Stomach (tissue), 4 donors: Measurements from ENCODE around the gene TRAF3IP3.

Experiments used
- POLR2A ChIP-seq, 4 donors: fragments of 450-650 bp; IDR thresholded peaks; one replicate each; pipeline ENCODE4 v1.6.1; 2016; ENCODE audit warnings: antibody characterized with exemption in 4 of 4, control low read depth in 2 of 4, mild to moderate bottlenecking in 1 of 4, moderate library complexity in 1 of 4
- POLR2AphosphoS5 ChIP-seq, 3 donors: sonication (generic); formaldehyde crosslinking; IDR thresholded peaks; one replicate each; pipeline ENCODE4 v1.6.1; 2016; ENCODE audit warnings: antibody characterized with exemption in 3 of 3
- TF ChIP-seq, protein P1 (sequence below), 7 experiments: fragments of 450-650 bp in 4 of 7; fragments of 200-600 bp in 3 of 7; sonication (generic) in 3 of 7; IDR thresholded peaks; one replicate each; pipeline ENCODE4 v1.5.1; 2016 to 2019; ENCODE audit warnings: antibody characterized with exemption in 7 of 7, control low read depth in 2 of 7, mild to moderate bottlenecking in 1 of 7

DNA sequence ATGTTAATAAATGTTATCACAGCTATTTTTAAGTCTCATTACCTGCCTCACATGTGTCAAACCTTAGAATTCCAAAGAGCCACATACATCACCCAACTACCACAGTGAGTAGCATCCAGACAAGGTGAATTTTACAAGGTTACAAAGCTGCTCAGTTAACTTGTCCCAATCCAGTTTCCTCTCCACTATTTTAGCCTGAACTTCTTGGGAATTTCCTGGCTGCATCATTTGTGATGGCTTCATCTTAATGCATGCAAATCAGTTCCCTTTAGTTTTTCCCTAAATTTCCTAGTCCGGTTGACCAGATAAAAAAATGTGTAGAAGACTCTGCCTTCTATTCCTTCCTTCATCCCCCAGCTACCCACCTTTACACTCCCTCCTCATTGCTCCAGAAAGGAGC, 597 bp upstream of the TRAF3IP3 start:
- TF ChIP-seq, protein P1, sequence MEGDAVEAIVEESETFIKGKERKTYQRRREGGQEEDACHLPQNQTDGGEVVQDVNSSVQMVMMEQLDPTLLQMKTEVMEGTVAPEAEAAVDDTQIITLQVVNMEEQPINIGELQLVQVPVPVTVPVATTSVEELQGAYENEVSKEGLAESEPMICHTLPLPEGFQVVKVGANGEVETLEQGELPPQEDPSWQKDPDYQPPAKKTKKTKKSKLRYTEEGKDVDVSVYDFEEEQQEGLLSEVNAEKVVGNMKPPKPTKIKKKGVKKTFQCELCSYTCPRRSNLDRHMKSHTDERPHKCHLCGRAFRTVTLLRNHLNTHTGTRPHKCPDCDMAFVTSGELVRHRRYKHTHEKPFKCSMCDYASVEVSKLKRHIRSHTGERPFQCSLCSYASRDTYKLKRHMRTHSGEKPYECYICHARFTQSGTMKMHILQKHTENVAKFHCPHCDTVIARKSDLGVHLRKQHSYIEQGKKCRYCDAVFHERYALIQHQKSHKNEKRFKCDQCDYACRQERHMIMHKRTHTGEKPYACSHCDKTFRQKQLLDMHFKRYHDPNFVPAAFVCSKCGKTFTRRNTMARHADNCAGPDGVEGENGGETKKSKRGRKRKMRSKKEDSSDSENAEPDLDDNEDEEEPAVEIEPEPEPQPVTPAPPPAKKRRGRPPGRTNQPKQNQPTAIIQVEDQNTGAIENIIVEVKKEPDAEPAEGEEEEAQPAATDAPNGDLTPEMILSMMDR (IDR thresholded peaks at IDR 0.05) = no peak
- TF ChIP-seq POLR2A (IDR thresholded peaks at IDR 0.05) = no peak
- no peak for TF ChIP-seq POLR2AphosphoS5 (IDR thresholded peaks at IDR 0.05)
